GM18873 (cell line): ENCODE measurements around the gene NUCKS1.

Experiments used
- ATAC-seq: cut with Tn5 transposase; IDR thresholded peaks from one replicate; pipeline ENCODE4 v1.9.1; 2021; ENCODE audit warnings: mild to moderate bottlenecking, moderate library complexity, moderate number of reproducible peaks; ENCODE audit not compliant: unreplicated experiment, low FRiP score

Gene NUCKS1

GRCh38 chr1:205703072-205703471, 46.9 kb downstream of the NUCKS1 start:
- ATAC-seq: no peak

- no peak for ATAC-seq
Observed at GRCh38 chr1:205701891-205702290, 48.1 kb downstream of the NUCKS1 start.

GRCh38 chr1:205701420-205701819, 48.6 kb downstream of the NUCKS1 start:
- ATAC-seq: no peak

- no peak for ATAC-seq
Observed at GRCh38 chr1:205700865-205701401, 49.0 kb downstream of the NUCKS1 start.

GRCh38 chr1:205699416-205699815, 50.6 kb downstream of the NUCKS1 start:
- no peak for ATAC-seq

GRCh38 chr1:205698921-205699320, 51.1 kb downstream of the NUCKS1 start:
- ATAC-seq: no peak

- ATAC-seq: no peak
Observed at GRCh38 chr1:205693421-205693991, 56.5 kb downstream of the NUCKS1 start.

GRCh38 chr1:205692423-205692822, 57.6 kb downstream of the NUCKS1 start:
- ATAC-seq: no peak

GRCh38 chr1:205690122-205690756, 59.7 kb downstream of the NUCKS1 start:
- ATAC-seq: no peak

- no peak for ATAC-seq
Observed at GRCh38 chr1:205689479-205689878, 60.5 kb downstream of the NUCKS1 start.

GRCh38 chr1:205688171-205689080, 61.6 kb downstream of the NUCKS1 start:
- ATAC-seq: no peak

- no peak for ATAC-seq
Observed at GRCh38 chr1:205687242-205687641, 62.7 kb downstream of the NUCKS1 start.

- ATAC-seq: no peak
Observed at GRCh38 chr1:205681364-205681763, 68.6 kb downstream of the NUCKS1 start.

- ATAC-seq: no peak
Observed at GRCh38 chr1:205680073-205680851, 69.7 kb downstream of the NUCKS1 start, which contains the start of gene SLC45A3. SLC45A3 (minus strand) TSS chr1:205680509; CDS start chr1:205664656, 15,853 bp downstream.

GRCh38 chr1:205678286-205679111, 71.5 kb downstream of the NUCKS1 start:
- ATAC-seq: no peak

GRCh38 chr1:205677167-205677566, 72.8 kb downstream of the NUCKS1 start:
- ATAC-seq: no peak

GRCh38 chr1:205676597-205676996, 73.4 kb downstream of the NUCKS1 start:
- ATAC-seq: no peak

GRCh38 chr1:205676002-205676401, 74.0 kb downstream of the NUCKS1 start:
- no peak for ATAC-seq

GRCh38 chr1:205675247-205675646, 74.7 kb downstream of the NUCKS1 start:
- no peak for ATAC-seq
